ENCODE data around the gene MAP2K5.

- TF ChIP-seq, protein P1, sequence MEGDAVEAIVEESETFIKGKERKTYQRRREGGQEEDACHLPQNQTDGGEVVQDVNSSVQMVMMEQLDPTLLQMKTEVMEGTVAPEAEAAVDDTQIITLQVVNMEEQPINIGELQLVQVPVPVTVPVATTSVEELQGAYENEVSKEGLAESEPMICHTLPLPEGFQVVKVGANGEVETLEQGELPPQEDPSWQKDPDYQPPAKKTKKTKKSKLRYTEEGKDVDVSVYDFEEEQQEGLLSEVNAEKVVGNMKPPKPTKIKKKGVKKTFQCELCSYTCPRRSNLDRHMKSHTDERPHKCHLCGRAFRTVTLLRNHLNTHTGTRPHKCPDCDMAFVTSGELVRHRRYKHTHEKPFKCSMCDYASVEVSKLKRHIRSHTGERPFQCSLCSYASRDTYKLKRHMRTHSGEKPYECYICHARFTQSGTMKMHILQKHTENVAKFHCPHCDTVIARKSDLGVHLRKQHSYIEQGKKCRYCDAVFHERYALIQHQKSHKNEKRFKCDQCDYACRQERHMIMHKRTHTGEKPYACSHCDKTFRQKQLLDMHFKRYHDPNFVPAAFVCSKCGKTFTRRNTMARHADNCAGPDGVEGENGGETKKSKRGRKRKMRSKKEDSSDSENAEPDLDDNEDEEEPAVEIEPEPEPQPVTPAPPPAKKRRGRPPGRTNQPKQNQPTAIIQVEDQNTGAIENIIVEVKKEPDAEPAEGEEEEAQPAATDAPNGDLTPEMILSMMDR (IDR thresholded peaks at IDR 0.05; ENCODE audit: low read length), result no peak
- TF ChIP-seq EZH2 (optimal IDR thresholded peaks at IDR 0.05; ENCODE audit: low read depth, low read length) (no peak), EZH2phosphoT487 (IDR thresholded peaks at IDR 0.05; ENCODE audit: low read length) (no peak)
Measured at GRCh38 chr15:67678089-67678488, 135.6 kb downstream of the MAP2K5 start.

All from MM.1S (cell line).